CD4-positive, alpha-beta T cell (primary cell): ENCODE results near the gene SCAMP3. TPM values are rescaled to one million over a fixed set of nuclear protein-coding genes. Genes with fewer than 3 reads are reported as not detected.

Experiments
- ATAC-seq: fragments of 200-7000 bp; cut with Tn5 transposase; one replicate; pipeline ENCODE4 v1.10.0; 2022; ENCODE audit warnings: mild to moderate bottlenecking; ENCODE audit not compliant: poor library complexity
- CTCF ChIA-PET: fragments of 350-600 bp; sonication (Branson Sonifier 250); formaldehyde crosslinking; loops from one replicate; lab custom pipeline; 2021; ENCODE audit warnings: antibody characterized with exemption, inconsistent platforms; lab: Charles Lee
- POLR2A ChIA-PET: fragments of 350-600 bp; sonication (Branson Sonifier 250); formaldehyde crosslinking; loops from one replicate; lab custom pipeline; 2021; ENCODE audit warnings: antibody characterized with exemption, inconsistent platforms; lab: Charles Lee
- DNase-seq, 14 experiments: peaks; one replicate each; pipeline ENCODE4 v3.0.0-alpha.2; 2013 to 2020; ENCODE audit warnings: mixed read lengths in 2 of 14
- H3K27ac ChIP-seq, 2 donors: one replicate each; pipeline versions ENCODE4 v1.5.1 to v1.7.0; 2013; ENCODE audit warnings: low read length in 2 of 2, low read depth in 1 of 2, mild to moderate bottlenecking in 1 of 2
- H3K27me3 ChIP-seq, 2 experiments: 1 replicate in 1 of 2; 2 replicates in 1 of 2; pipeline versions ENCODE4 v1.6.1 to v1.7.0; 2013; ENCODE audit warnings: low read length in 2 of 2, control low read depth in 1 of 2, mild to moderate bottlenecking in 1 of 2, moderate library complexity in 1 of 2; ENCODE audit not compliant: insufficient read depth in 2 of 2, control insufficient read depth in 1 of 2
- H3K36me3 ChIP-seq: one replicate; pipeline ENCODE4 v1.6.1; 2013; ENCODE audit warnings: low read length, control low read depth; ENCODE audit not compliant: insufficient read depth
- H3K4me1 ChIP-seq: one replicate; pipeline ENCODE4 v1.6.1; 2013; ENCODE audit warnings: low read length, control low read depth; ENCODE audit not compliant: insufficient read depth
- H3K4me3 ChIP-seq: one replicate; pipeline ENCODE4 v1.5.1; 2013; ENCODE audit warnings: mild to moderate bottlenecking, low read length, moderate library complexity
- H3K9me3 ChIP-seq, 2 experiments: 1 replicate in 1 of 2; 2 replicates in 1 of 2; pipeline versions ENCODE4 v1.6.1 to v1.7.0; 2013; ENCODE audit warnings: low read length in 2 of 2, mild to moderate bottlenecking in 2 of 2, control low read depth in 1 of 2, moderate library complexity in 1 of 2; ENCODE audit not compliant: control insufficient read depth in 1 of 2, insufficient read depth in 1 of 2
- H3K27ac Mint-ChIP-seq: one replicate; pipeline ENCODE4 v1.8.0; 2020; ENCODE audit warnings: mixed read lengths
- H3K27me3 Mint-ChIP-seq: one replicate; pipeline ENCODE4 v1.8.0; 2021; ENCODE audit warnings: mixed read lengths
- H3K36me3 Mint-ChIP-seq: one replicate; pipeline ENCODE4 v1.8.0; 2021; ENCODE audit warnings: low read depth, mixed read lengths
- H3K4me1 Mint-ChIP-seq: one replicate; pipeline ENCODE4 v1.8.0; 2021; ENCODE audit warnings: low read depth, mixed read lengths
- H3K4me3 Mint-ChIP-seq: one replicate; pipeline ENCODE4 v1.8.0; 2020; ENCODE audit warnings: mild to moderate bottlenecking, mixed read lengths
- H3K9me3 Mint-ChIP-seq: one replicate; pipeline ENCODE4 v1.8.0; 2020; ENCODE audit warnings: mixed read lengths
- CTCF ChIP-seq: fragments of 200-600 bp; IDR thresholded peaks from one replicate; pipeline ENCODE4 v1.8.0; 2022; ENCODE audit warnings: antibody characterized with exemption, mild to moderate bottlenecking
- intact Hi-C, 2 experiments: fragments of 100-400 bp; cut with DNase I in 1 of 2; cut with micrococcal nuclease in 1 of 2; formaldehyde crosslinking; loops; one replicate each; pipeline versions ENCODE4 v1.15.1 to v1.9.0; 2023 to 2025; cut with DNase I, micrococcal nuclease
- total RNA-seq, 174 experiments: library from RNA in 2 of 174; stranded (reverse) in 2 of 174; gene quantifications; one replicate each; pipeline ENCODE4 v1.2.3 and lab custom pipeline; 2021 to 2026

The SCAMP3 gene
- total RNA-seq, 2 experiments from 2014 or later, result 54.8 to 55.6 TPM

- ATAC-seq (peak; percentile 97), DNase-seq (peak; percentile 90 to 100 (median 94))
- H3K27me3 Mint-ChIP-seq, result no peaks in the 10 kb centered on the region
- no peak for TF ChIP-seq CTCF
- peaks cover 33% of the 10 kb centered on the region for H3K36me3 Mint-ChIP-seq
- ChIA-PET CTCF (interaction anchor here (1.3 to 1.6 kb wide), 4 partner anchors 15 to 60 kb away, joined by 3 to 15 read pairs (median 6); no protein-coding TSS in a partner anchor), POLR2A (interaction anchor here (0.6 to 1.8 kb wide), 13 partner anchors 12 to 626 kb away, joined by 3 to 9 read pairs (median 4); partner anchors contain the start of genes CLK2, KHDC4, RUSC1 and SCAMP3)
- H3K27me3 ChIP-seq, result no peaks in the 10 kb centered on the region
- peaks cover 21% of the 10 kb centered on the region for H3K36me3 ChIP-seq
- H3K4me1 Mint-ChIP-seq, result peaks cover 28% of the 10 kb centered on the region
- H3K4me1 ChIP-seq, result peaks cover 29% of the 10 kb centered on the region
- intact Hi-C loops, result loop anchor here (1.0 to 2.0 kb wide), 5 partner anchors 12 to 58 kb away; partner anchors contain the start of genes CLK2 (in 1 of the 2), RUSC1 (in 1 of the 2) and SCAMP3 (in 1 of the 2)
- no peaks in the 10 kb centered on the region for H3K9me3 Mint-ChIP-seq
- peak within 1 kb of the TSS; percentile 93 for H3K4me3 ChIP-seq
- peak within 1 kb of the TSS; percentile 96 for H3K27ac Mint-ChIP-seq
- H3K27ac ChIP-seq, result peak within 1 kb of the TSS; percentile 92 to 95
- H3K9me3 ChIP-seq, result no peaks in the 10 kb centered on the region
- H3K4me3 Mint-ChIP-seq, result peak within 1 kb of the TSS; percentile 94
Measured at GRCh38 chr1:155308493-155309422, 46.6 kb upstream of the SCAMP3 start, which contains the start of gene FDPS. FDPS (plus strand) TSS chr1:155308866; CDS start chr1:155309790, 924 bp downstream.

GRCh38 chr1:155307247-155307740 lies 45.1 kb upstream of the SCAMP3 start:
- Mint-ChIP-seq H3K27ac (peak overlapping the region; percentile 96), H3K9me3 (no peaks in the 10 kb centered on the region), H3K27me3 (no peaks in the 10 kb centered on the region), H3K4me1 (peaks cover 28% of the 10 kb centered on the region), H3K4me3 (peak overlapping the region; percentile 40), H3K36me3 (peaks cover 22% of the 10 kb centered on the region)
- intact Hi-C loops, result loop anchor here in 1 of 2 experiments (2.0 kb wide), 1 partner anchor 28 kb away; no protein-coding TSS in a partner anchor
- Histone ChIP-seq H3K27ac (no peak overlapping the region), H3K36me3 (peaks cover 11% of the 10 kb centered on the region), H3K9me3 (no peaks in the 10 kb centered on the region), H3K4me3 (no peak overlapping the region), H3K4me1 (peaks cover 29% of the 10 kb centered on the region), H3K27me3 (no peaks in the 10 kb centered on the region)
- POLR2A ChIA-PET, result interaction anchor here (1.5 to 1.8 kb wide), 4 partner anchors 15 to 56 kb away, joined by 5 to 9 read pairs (median 8); partner anchors contain the start of gene SCAMP3
- ATAC-seq (no peak), DNase-seq (peak in 2 of 14 experiments; percentile 39 to 48)
- no peak for TF ChIP-seq CTCF
- CTCF ChIA-PET, result interaction anchor here (1.2 to 1.6 kb wide), 6 partner anchors 9 to 58 kb away, joined by 3 to 15 read pairs (median 4); no protein-coding TSS in a partner anchor

DNA sequence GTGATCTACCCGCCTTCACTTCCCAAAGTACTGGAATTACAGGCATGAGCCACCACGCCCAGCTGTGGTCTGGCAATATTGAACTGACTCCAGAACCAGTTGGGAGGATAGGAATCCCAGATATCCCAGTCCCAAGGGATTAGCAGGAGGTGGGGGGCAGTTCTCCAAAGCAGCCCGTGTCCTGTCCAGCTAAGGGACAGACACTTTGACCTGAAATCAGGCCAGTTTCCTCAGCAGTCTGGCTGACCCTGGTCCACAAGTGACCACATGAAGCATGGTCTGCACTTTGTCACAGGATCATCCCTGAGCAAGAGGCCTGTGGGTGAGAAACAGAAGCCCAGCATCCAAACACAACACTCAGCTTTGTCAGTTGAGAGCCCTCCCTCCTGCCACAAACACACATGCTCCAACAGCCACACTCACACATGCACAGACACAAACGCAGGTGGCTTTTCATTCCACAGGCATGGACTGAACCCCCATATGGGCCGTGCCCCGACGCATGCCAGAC lies 43.8 kb upstream of the SCAMP3 start:
- Mint-ChIP-seq H3K27ac (peak overlapping the region; percentile 96), H3K27me3 (no peaks in the 10 kb centered on the region), H3K9me3 (no peaks in the 10 kb centered on the region), H3K36me3 (peaks cover 13% of the 10 kb centered on the region), H3K4me3 (no peak overlapping the region), H3K4me1 (peaks cover 24% of the 10 kb centered on the region)
- DNase-seq (no peak), ATAC-seq (no peak)
- H3K27ac ChIP-seq, result no peak overlapping the region
- intact Hi-C loops, result loop anchor here in 1 of 2 experiments (2.0 kb wide), 1 partner anchor 27 kb away; no protein-coding TSS in a partner anchor
- CTCF ChIA-PET, result interaction anchor here (1.5 kb wide), 1 partner anchor 55 kb away, joined by 4 read pairs; no protein-coding TSS in a partner anchor
- no peaks in the 10 kb centered on the region for H3K27me3 ChIP-seq
- H3K36me3 ChIP-seq, result peaks cover 4% of the 10 kb centered on the region
- H3K4me3 ChIP-seq, result no peak overlapping the region
- TF ChIP-seq CTCF, result no peak
- H3K9me3 ChIP-seq, result no peaks in the 10 kb centered on the region
- POLR2A ChIA-PET, result no interaction called here
- H3K4me1 ChIP-seq, result peaks cover 29% of the 10 kb centered on the region
